ENCODE results near the gene CLASP1.

GRCh38 chr2:121635371-121635770 is 13.9 kb downstream of the CLASP1 start:
- no peak for TF ChIP-seq EZH2 (IDR thresholded peaks at IDR 0.05; ENCODE audit: insufficient read depth, poor library complexity, severe bottlenecking)
- no peak for TF ChIP-seq EZH2phosphoT487 (IDR thresholded peaks at IDR 0.05; ENCODE audit: insufficient read depth, low read depth)

All from GM23248 (cell line).